HG03280 (cell line): ENCODE data around the gene CCDC83.
"Not testable (repeated sequence)": the region's sequence is repeated elsewhere in the genome, so short reads cannot be mapped to it uniquely, and the experiment has no call there.

Source experiments
- ATAC-seq: cut with Tn5 transposase; IDR thresholded peaks from one replicate; pipeline ENCODE4 v1.9.1; 2021; ENCODE audit warnings: mild to moderate bottlenecking, moderate library complexity; ENCODE audit not compliant: unreplicated experiment

The CCDC83 gene

GRCh38 chr11:85886089-85887056 lies 31.2 kb downstream of the CCDC83 start:
- ATAC-seq, result no peak

GRCh38 chr11:85889108-85889507 lies 33.9 kb downstream of the CCDC83 start:
- ATAC-seq, result no peak

- no peak for ATAC-seq
Observed at GRCh38 chr11:85889676-85890579, 34.7 kb downstream of the CCDC83 start.

DNA sequence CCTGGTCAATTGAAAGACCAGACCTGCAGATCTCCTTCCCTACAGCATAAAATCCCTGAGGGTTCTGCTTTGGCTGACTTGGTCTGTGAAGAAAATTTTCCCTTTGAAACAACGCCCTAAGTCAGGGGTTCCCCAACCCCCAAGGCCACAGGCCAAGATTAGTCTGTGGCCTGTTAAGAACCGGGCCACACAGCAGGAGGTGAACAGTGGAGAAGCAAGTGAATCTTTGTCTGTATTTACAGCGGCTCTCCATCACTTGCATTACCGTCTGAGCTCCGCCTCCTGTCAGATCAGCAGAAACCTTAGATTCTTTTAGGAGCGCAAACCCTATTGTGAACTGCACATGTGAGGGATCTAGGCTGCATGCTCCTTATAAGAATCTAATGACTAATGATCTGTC lies 38.2 kb downstream of the CCDC83 start:
- no peak for ATAC-seq

DNA sequence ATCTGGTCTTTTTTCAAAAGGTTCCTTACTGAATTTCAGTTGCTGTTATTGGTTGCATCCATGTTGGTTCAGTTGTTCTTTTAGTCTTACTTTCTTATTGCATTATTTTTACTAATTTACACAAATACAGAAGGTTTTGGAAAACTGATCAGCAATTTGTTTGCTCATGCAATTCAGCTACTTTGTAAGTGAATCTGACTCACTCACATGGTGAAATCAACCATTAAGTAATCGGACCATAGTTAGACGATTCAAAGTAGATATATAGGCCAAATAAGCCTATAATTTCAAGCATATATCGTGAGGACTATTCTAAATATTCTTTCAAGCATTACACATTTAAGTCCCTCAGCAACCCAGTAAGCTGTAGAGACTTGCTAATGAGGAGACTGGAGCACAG lies 41.7 kb downstream of the CCDC83 start:
- ATAC-seq, result no peak

DNA sequence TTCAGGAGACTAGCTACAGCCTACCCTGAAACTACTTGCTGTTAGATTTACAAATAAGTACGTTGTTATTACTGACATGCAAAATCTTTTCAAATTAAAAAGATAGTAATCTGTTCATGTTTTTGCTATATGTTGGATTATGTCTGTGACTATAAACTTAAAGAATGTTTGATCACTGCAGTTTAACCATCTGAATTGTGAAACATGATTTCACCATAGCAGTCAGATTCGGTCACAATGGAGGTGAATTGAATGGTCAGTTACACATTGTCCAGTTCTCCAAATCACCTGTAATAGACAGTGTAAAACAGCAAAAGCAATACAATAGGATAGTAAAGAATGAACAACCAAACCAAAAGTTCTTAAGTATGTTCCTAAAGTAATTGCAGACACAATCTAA lies 43.3 kb downstream of the CCDC83 start:
- ATAC-seq, result no peak

DNA sequence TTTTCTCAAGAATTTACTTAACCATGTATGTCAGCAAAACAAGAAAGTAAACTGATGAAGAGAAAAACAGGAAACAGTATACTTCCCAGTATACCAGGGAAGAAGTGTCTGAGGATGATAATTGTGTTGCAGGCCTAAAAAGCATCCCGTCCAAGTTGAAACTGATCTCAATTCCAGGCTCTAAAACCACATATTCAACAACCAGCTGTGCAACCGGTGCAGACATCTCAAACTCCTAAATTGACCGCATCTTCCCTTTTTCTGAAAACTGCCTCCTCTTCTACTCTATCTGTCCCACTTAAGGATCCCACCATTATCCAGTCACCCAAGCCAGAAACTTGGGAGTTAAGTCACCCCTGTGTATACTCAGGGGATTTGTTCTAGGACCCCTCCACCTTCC lies 47.2 kb downstream of the CCDC83 start:
- no peak for ATAC-seq

GRCh38 chr11:85903406-85903805 lies 48.2 kb downstream of the CCDC83 start:
- no peak for ATAC-seq

DNA sequence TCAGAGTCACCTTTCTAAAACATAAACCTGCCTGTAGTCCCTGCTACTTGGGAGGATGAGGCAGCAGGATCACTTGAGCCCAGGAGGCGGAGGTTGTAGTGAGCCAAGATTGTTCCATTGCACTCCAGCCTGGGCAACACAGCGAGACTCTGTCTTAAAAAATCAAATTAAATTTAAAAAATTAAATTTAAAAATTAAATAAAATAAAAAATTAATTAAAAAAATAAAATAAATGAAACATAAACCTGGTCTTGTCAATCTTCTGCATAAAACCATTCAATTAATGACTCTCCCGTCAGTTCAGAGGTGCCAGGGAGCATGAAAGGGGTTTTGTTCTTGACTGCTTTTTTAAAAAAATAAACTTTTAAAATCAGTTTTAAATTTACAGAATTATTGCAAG lies 48.6 kb downstream of the CCDC83 start:
- ATAC-seq, result no peak

DNA sequence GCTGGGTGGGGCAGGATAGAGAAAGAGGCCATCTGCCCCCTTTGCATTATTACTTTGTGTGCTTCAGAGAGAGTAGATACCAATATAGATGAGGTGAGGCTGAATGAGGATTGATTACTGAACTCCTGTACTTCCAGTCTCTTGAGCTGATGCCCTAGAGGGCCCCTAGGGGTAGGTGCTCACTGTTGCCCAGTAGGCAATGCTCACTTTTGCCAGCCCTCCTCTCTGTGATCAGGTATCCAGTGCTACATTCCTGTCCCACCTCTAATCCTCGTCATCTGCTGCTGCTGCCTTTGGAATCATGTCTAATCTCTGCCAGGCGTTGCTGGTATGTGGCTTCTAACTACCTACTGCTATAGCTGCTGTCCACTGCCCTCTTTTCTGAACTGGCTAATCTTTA lies 57.2 kb downstream of the CCDC83 start:
- no peak for ATAC-seq

- no peak for ATAC-seq
Observed at GRCh38 chr11:85913513-85913912, 58.3 kb downstream of the CCDC83 start.

- ATAC-seq, result no peak
Observed at GRCh38 chr11:85914425-85914824, 59.2 kb downstream of the CCDC83 start.

DNA sequence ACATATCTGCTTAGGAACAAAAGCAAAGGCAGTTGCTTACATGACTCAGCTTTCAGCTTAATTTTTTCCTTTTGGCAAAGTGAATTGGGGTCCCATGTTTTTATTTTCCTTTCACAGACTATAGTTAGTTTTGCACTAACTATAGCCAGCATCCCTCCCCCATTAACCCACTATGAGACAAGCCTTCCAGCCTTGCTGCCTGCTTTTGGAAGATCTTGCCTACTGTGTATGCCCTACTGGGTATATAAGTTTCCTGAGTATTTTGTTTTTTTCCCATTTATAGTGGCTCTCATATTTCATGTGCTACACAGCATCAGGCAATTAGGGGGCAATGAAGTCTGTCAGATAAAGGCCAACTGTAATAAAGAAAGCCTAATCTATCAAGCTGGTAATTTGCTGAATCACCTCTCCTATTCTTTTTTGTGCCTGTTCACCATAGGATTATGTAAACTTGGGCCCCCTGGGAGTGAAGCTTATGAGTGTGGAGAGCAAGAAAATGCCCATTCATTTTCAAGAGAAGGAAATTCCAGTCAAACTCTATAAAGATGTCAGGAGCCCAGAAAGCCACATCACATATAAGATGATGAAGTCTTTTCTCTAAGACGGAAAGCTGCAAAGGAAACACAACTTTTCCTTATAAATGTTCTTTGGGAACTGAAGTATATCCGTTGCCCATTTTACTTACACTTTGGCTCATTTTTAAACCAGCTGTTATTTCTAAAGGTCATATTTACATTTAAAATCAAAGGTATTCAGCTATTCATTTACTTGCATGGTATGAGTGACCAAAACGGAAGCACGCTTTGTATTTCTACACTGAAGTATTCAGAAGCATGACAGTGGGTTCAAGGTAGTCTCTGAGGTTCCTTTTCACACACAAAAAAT lies 64.0 kb downstream of the CCDC83 start:
- no peak for ATAC-seq

- no peak for ATAC-seq
Observed at GRCh38 chr11:85922367-85922766, 67.2 kb downstream of the CCDC83 start.

GRCh38 chr11:85923455-85923854 lies 68.3 kb downstream of the CCDC83 start:
- no peak for ATAC-seq

DNA sequence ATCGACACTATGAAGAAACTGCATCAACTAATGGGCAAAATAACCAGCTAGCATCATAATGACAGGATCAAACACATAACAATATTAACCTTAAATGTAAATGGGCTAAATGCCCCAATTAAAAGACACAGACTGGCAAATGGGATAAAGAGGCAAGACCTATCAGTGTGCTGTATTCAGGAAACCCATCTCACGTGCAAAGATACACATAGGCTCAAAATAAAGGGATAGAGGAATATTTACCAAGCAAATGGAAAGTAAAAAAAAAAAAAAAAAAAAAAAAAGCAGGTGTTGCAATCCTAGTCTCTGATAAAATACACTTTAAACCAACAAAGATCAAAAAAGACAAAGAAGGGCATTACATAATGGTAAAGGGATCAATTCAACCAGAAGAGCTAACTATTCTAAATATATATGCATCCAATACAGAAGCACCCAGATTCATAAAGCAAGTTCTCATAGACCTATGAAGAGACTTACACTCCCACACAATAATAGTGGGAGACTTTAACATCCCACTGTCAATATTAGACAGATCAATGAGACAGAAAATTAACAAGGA lies 71.6 kb downstream of the CCDC83 start:
- not testable (repeated sequence) for ATAC-seq

DNA sequence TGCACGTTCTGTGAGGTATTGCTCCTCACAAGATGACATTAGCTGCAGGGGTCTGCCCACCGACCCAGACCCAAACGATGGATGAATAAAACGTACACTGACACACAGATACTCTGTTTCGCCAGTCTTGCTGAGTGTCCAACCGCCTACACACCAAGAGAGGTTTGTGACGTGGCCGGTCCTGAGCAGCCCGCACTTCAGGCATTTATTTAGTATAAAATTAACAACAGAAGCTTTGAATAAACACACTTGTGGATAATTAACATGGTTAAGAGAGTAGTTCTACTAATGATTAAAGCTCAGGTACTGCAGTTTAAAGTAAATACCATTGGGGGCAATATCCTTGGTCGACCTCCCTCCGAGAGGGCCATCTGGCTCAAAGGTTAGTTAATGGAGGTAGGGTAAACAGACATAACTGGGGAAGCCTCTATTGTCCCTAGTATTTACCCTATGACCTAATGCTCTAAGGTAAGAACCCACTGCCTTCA lies 75.7 kb downstream of the CCDC83 start:
- no peak for ATAC-seq

DNA sequence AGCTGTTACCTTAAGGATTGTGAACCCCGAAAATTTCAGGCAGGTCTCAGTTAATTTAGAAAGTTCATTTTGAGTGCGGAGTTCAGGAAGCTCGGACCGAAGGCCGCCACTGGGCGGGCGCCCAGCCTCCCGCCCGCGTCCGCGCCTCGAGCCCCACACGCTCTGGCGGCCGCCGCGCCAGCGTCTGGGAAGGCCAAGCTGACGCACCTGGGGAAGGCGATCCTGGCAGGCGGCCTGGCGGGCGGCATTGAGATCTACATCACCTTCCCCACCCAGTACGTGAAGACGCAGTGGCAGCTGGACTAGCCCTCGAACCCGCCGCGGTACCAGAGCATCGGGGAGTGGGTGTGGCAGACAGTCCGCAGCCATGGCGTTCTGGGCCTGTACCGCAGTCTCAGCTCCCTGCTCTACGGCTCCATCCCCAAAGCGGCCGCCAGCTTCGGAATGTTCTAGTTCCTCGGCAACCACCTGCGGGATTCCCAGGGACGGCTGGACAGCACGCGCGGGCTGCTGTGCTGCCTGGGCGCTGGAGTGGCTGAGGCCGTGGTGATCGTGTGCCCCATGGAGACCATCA lies 79.5 kb downstream of the CCDC83 start:
- no peak for ATAC-seq

DNA sequence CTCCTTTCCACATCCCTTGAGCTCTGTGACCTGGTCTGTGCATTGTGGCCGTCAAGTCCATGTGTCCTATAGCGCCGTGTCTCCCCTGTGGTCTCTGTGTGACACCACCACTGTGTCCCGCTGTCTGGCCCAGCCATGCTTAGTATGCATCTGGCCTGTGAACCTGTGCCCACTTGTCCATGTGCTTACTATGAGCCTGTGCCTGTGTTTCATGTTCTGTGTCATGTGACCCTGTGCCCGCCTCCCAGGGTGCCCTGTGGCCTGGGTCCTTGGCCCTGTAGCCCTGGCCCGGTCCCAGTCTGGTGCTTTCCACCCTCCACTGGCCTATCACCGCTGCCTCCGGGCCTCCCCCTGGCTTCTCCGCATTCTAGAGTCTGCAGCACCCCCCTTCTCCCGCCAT lies 80.6 kb downstream of the CCDC83 start:
- no peak for ATAC-seq

GRCh38 chr11:85937835-85938234 lies 82.7 kb downstream of the CCDC83 start:
- ATAC-seq, result no peak
